IMR-90 (cell line): ENCODE data around the gene NIT1. TPM values are rescaled to one million over a fixed set of nuclear protein-coding genes. Genes with fewer than 3 reads are reported as not detected.

Experiments used
- ATAC-seq: fragments of 200-7000 bp; cut with Tn5 transposase; 2 replicates; pipeline ENCODE4 v1.9.1; 2020; ENCODE audit warnings: low read depth, mild to moderate bottlenecking, moderate library complexity
- BruUV-seq: library from RNA; stranded (reverse); fragments of 400-500 nt; replicated peaks from 2 replicates; lab custom pipeline; 2021; lab: Mats Ljungman, UMichigan
- CTCF ChIA-PET: fragments of 300-600 bp; formaldehyde crosslinking; extraction: SDS; loops from one replicate; lab custom pipeline; 2021; ENCODE audit warnings: antibody characterized with exemption; lab: Yijun Ruan, JAX
- POLR2A ChIA-PET: fragments of 300-600 bp; sonication (Branson Sonifier 250); formaldehyde crosslinking; loops from one replicate; lab custom pipeline; 2022; ENCODE audit warnings: antibody characterized with exemption; ENCODE audit not compliant: unreplicated experiment; lab: Charles Lee
- DNase-seq: peaks from one replicate; pipeline ENCODE4 v3.0.0; 2013
- H2AFZ ChIP-seq: replicated peaks from 2 replicates; pipeline ENCODE3; 2013; ENCODE audit warnings: low read length, mild to moderate bottlenecking; ENCODE audit not compliant: poor library complexity
- H2AK5ac ChIP-seq: 2 replicates; pipeline ENCODE4 v1.6.1; 2013; ENCODE audit warnings: low read depth, low read length, inconsistent platforms
- H2AK9ac ChIP-seq: replicated peaks from 2 replicates; pipeline ENCODE3; 2013; ENCODE audit warnings: mild to moderate bottlenecking, low read depth, low read length, moderate library complexity; ENCODE audit not compliant: poor library complexity
- H2BK120ac ChIP-seq: 2 replicates; pipeline ENCODE4 v1.6.1; 2013; ENCODE audit warnings: low read depth, low read length, inconsistent platforms
- H2BK15ac ChIP-seq: 3 replicates; pipeline ENCODE4 v1.6.1; 2013; ENCODE audit warnings: low read depth, low read length, inconsistent platforms
- H2BK20ac ChIP-seq: 2 replicates; pipeline ENCODE4 v1.6.1; 2013; ENCODE audit warnings: low read depth, mild to moderate bottlenecking, inconsistent platforms, low read length, moderate library complexity
- H2BK5ac ChIP-seq: 2 replicates; pipeline ENCODE4 v1.6.1; 2013; ENCODE audit warnings: mild to moderate bottlenecking, low read depth, low read length, inconsistent platforms; ENCODE audit not compliant: poor library complexity, severe bottlenecking
- H3K14ac ChIP-seq: replicated peaks from 2 replicates; pipeline ENCODE4 v1.6.1; 2013; ENCODE audit warnings: low read depth, low read length, inconsistent platforms
- H3K18ac ChIP-seq: 2 replicates; pipeline ENCODE4 v1.6.1; 2013; ENCODE audit warnings: low read depth, low read length, control low read depth
- H3K23ac ChIP-seq: 2 replicates; pipeline ENCODE4 v1.6.1; 2013; ENCODE audit warnings: low read depth, low read length, inconsistent platforms
- H3K27ac ChIP-seq: 2 replicates; pipeline ENCODE4 v1.5.1; 2013; ENCODE audit warnings: mild to moderate bottlenecking, control low read depth, low read length; ENCODE audit not compliant: insufficient read depth
- H3K27me3 ChIP-seq: 2 replicates; pipeline ENCODE4 v1.6.1; 2013; ENCODE audit warnings: low read length; ENCODE audit not compliant: control insufficient read depth, insufficient read depth
- H3K36me3 ChIP-seq: 2 replicates; pipeline ENCODE4 v1.6.1; 2013; ENCODE audit warnings: low read length, mixed read lengths; ENCODE audit not compliant: control insufficient read depth, insufficient read depth
- H3K4ac ChIP-seq: 2 replicates; pipeline ENCODE4 v1.6.1; 2013; ENCODE audit warnings: low read depth, low read length, inconsistent platforms
- H3K4me1 ChIP-seq: 2 replicates; pipeline ENCODE4 v1.6.1; 2013; ENCODE audit warnings: low read length, mixed read lengths; ENCODE audit not compliant: control insufficient read depth, insufficient read depth
- H3K4me2 ChIP-seq: 2 replicates; pipeline ENCODE4 v1.6.1; 2013; ENCODE audit warnings: low read depth, mild to moderate bottlenecking, control low read depth, low read length, moderate library complexity
- H3K4me3 ChIP-seq: 2 replicates; pipeline ENCODE4 v1.5.1; 2013; ENCODE audit warnings: low read depth, mild to moderate bottlenecking, control low read depth, low read length, moderate library complexity; ENCODE audit not compliant: insufficient read depth
- H3K56ac ChIP-seq: 2 replicates; pipeline ENCODE4 v1.6.1; 2013; ENCODE audit warnings: low read length, inconsistent platforms; ENCODE audit not compliant: insufficient read depth; ENCODE audit errors: extremely low read depth
- H3K79me1 ChIP-seq, 2 experiments: 2 replicates each; pipeline ENCODE4 v1.6.1; 2013; ENCODE audit warnings: low read length in 2 of 2, inconsistent platforms in 1 of 2, low read depth in 1 of 2
- H3K9ac ChIP-seq: 2 replicates; pipeline ENCODE4 v1.6.1; 2013; ENCODE audit warnings: low read depth, low read length, control low read depth
- H3K9me1 ChIP-seq: 2 replicates; pipeline ENCODE4 v1.6.1; 2013; ENCODE audit warnings: low read length, inconsistent platforms; ENCODE audit not compliant: insufficient read depth
- H3K9me3 ChIP-seq: 2 replicates; pipeline ENCODE4 v1.6.1; 2013; ENCODE audit warnings: low read length; ENCODE audit not compliant: control insufficient read depth, insufficient read depth
- H4K20me1 ChIP-seq: 2 replicates; pipeline ENCODE4 v1.6.1; 2013; ENCODE audit warnings: low read length, inconsistent platforms; ENCODE audit not compliant: insufficient read depth
- H4K5ac ChIP-seq: 2 replicates; pipeline ENCODE4 v1.6.1; 2013; ENCODE audit warnings: mild to moderate bottlenecking, low read depth, low read length, control low read depth
- H4K8ac ChIP-seq, 2 experiments: 2 replicates each; pipeline ENCODE4 v1.6.1; 2013; ENCODE audit warnings: low read depth in 2 of 2, low read length in 2 of 2, control low read depth in 1 of 2, inconsistent platforms in 1 of 2
- H4K91ac ChIP-seq: 2 replicates; pipeline ENCODE4 v1.6.1; 2013; ENCODE audit warnings: low read depth, low read length, inconsistent platforms; ENCODE audit not compliant: insufficient read depth
- MXI1 ChIP-seq: IDR thresholded peaks from 2 replicates; pipeline ENCODE4 v1.6.1; 2012; ENCODE audit warnings: low read depth, mild to moderate bottlenecking, low read length, moderate library complexity, borderline replicate concordance
- RAD21 ChIP-seq: IDR thresholded peaks from 2 replicates; pipeline ENCODE4 v1.6.1; 2012; ENCODE audit warnings: low read length, improper control_type of control experiment
- WGBS, 2 experiments: methylation state at CpG; one replicate each; pipeline versions ENCODE4 v1.1.5 to v1.1.7; 2013; ENCODE audit warnings: missing lambda C conversion rate in 2 of 2; ENCODE audit not compliant: insufficient read length in 1 of 2; ENCODE audit errors: extremely low coverage in 2 of 2; 5-methylcytosine and 5-hydroxymethylcytosine counted together
- dilution Hi-C: fragments of 300-500 bp; cut with HindIII; formaldehyde crosslinking; loops from one replicate; pipeline ENCODE4 v1.14.3; 2018; ENCODE audit warnings: low sequenced_read_pairs; ENCODE audit not compliant: unreplicated experiment
- in situ Hi-C: fragments of 300-500 bp; cut with MboI; formaldehyde crosslinking; loops from 3 replicates; pipeline ENCODE4 v1.14.3; 2019; ENCODE audit warnings: low sequenced_read_pairs, inconsistent platforms, mixed read lengths
- intact Hi-C: fragments of 100-400 bp; cut with micrococcal nuclease; formaldehyde crosslinking; loops from 2 replicates; pipeline ENCODE4 v1.10.0; 2022
- polyA plus RNA-seq, 3 experiments: library from polyadenylated mRNA; depleted of rRNA; stranded (reverse); fragments of >200 nt; gene quantifications; 2 replicates each; pipeline ENCODE4 v1.2.3, GENCODE V29; 2012; ENCODE audit warnings: low replicate concordance in 1 of 3
- total RNA-seq: library from RNA; depleted of rRNA; stranded (reverse); fragments of >200 nt; gene quantifications from 2 replicates; pipeline ENCODE4 v1.2.3, GENCODE V29; 2012

The NIT1 gene
- total and polyA plus RNA-seq, 2 of the 4 experiments (the other 2 are of a cell fraction) = 22.8 to 33.6 TPM

GRCh38 chr1:161131523-161132409 is 13.9 kb downstream of the NIT1 start:
- Histone ChIP-seq H4K8ac (peak overlapping the region; percentile 44 to 90), H3K9me1 (peaks cover 5% of the 10 kb centered on the region), H3K4me1 (no peaks in the 10 kb centered on the region; the same call in 1 of the 2 replicates), H2AK5ac (peak overlapping the region; percentile 90), H3K18ac (peak overlapping the region; percentile 80), H2BK120ac (peak overlapping the region; percentile 63), H3K4me3 (peak overlapping the region; percentile 72), H3K4me2 (peak overlapping the region; percentile 96), H3K27ac (peak overlapping the region; percentile 90), H2BK5ac (peak overlapping the region; percentile 87), H3K14ac (peak overlapping the region; percentile 88), H4K20me1 (no peaks in the 10 kb centered on the region), H3K4ac (peak overlapping the region; percentile 97), H2BK15ac (peak overlapping the region; percentile 10; the same call in 1 of the 3 replicates), H2AFZ (peak overlapping the region; percentile 91), H3K56ac (peak overlapping the region; percentile 24; the same call in 1 of the 2 replicates), H3K36me3 (peaks cover 15% of the 10 kb centered on the region), H3K9me3 (no peaks in the 10 kb centered on the region), H3K27me3 (no peaks in the 10 kb centered on the region), H3K9ac (peak overlapping the region; percentile 93), H4K91ac (peak overlapping the region; percentile 81), H3K79me1 (peaks cover 25 to 81% of the 10 kb centered on the region in 2 experiments), H3K23ac (peak overlapping the region; percentile 57), H4K5ac (peak overlapping the region; percentile 79), H2BK20ac (no peak overlapping the region), H2AK9ac (peak overlapping the region; percentile 99)
- peak; percentile 24 for DNase-seq
- intact Hi-C loops (loop anchor here (1.0 kb wide), 1 partner anchor 13 kb away; the partner anchor contains the start of genes NIT1 and PFDN2), dilution Hi-C loops (no loop called here), in situ Hi-C loops (no loop called here)
- BruUV-seq = no TSS peak
- 0% methylated on average over 4 of the region's 22 CpGs; no CpG with 5 or more reads in 1 of the 2 experiments for WGBS, 2 experiments
- ChIA-PET POLR2A (interaction anchor here (0.6 to 1.5 kb wide), 3 partner anchors 10 to 94 kb away, joined by 6 to 9 read pairs (median 8); partner anchors contain the start of genes NIT1 and PFDN2), CTCF (no interaction called here)
- ATAC-seq = peak; percentile 6; the same call in 1 of the 2 replicates
- TF ChIP-seq RAD21 (no peak), MXI1 (no peak)
